AG10803 (cell line): ENCODE results near the gene GRID2.

Source experiments
- DNase-seq: peaks from one replicate; pipeline ENCODE4 v3.0.0; 2010; ENCODE audit warnings: low read depth
- H3K4me3 ChIP-seq: 2 replicates; pipeline ENCODE4 v1.5.1; 2011; ENCODE audit warnings: mild to moderate bottlenecking, low read length, control low read depth
- CTCF ChIP-seq: conservative IDR thresholded peaks from 2 replicates; pipeline ENCODE4 v1.5.1; 2011; ENCODE audit warnings: mild to moderate bottlenecking, low read length, control low read depth, inconsistent platforms

GRID2 gene

DNA sequence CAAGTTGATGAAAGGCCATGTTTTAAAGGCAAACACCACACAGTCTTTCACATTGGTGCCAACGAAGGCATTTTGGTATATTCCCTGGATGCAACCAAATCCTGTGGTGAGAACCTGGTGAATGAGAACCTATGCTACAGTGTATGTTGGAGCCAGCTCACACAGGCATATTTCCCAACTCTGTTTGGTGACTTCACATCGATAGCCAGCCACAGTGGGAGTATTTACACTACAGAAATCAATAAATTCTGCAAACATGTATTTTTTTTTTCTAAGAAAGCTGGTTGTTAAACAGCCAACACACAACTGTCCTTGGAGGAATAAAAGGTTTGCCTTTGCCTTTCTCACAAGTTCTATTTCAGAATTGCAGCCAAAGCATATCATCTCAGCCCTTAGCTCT, 691.0 kb downstream of the GRID2 start:
- no peak for DNase-seq
- H3K4me3 ChIP-seq, result no peak overlapping the region
- no peak for TF ChIP-seq CTCF

- DNase-seq, result no peak
- TF ChIP-seq CTCF, result no peak
- H3K4me3 ChIP-seq, result no peak overlapping the region
These were observed 692.8 kb downstream of the GRID2 start for GRCh38 chr4:92996533-92996932.

DNA sequence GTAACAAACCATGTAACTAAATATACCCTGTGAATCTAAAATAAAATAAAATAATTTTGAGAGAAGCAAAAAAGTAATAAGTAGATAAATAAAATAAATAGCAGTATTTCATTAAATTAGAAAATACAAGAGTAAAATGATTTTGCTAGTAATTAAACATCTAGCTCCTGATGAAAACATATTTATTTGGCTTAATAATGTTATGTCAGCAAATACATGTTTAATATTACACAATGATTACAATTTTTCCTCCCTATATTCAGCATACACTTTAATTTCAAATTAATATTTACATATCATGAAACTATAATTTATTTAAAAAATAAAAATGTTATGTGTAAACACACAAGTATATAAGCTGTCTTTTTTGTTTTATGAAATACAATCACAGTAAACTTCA, 697.1 kb downstream of the GRID2 start:
- TF ChIP-seq CTCF, result no peak
- no peak overlapping the region for H3K4me3 ChIP-seq
- no peak for DNase-seq

DNA sequence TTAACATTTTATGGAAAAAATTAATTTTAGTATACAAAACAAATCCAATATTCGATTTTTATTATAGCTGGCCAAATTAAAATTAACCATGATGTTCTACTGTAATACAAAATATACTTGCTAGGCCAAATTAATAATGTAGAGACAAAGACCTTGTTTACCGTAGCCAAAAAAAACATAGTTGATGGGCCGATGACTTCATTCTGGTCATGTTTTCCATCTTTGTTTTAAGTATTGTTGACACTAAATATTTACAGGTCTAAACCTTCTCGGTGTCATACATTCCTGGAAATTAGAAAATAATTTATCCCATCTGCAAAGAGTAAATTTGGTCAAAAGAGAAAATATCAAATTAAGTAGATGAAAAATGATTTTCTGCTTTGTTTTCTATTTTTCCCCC, 698.5 kb downstream of the GRID2 start:
- no peak for TF ChIP-seq CTCF
- H3K4me3 ChIP-seq, result no peak overlapping the region
- DNase-seq, result no peak

DNA sequence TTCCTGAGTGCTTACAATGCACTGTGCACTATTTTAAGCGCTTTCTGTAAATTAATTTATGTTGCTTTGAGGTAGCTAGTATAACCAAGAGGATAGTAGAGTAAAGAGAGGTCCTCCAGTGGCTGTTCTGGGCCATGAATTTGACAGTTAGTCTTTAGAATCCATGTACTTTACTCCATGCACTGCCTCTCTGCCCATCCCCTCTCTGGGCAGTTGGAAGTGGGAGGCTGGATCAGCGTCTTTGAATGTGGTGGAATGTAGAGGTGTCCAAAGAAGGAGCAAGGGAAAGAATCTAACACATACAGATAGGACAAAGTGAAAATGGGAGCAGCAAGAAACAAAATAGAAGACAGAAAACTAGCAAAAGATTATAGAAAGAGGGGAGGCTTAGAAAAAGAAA, 712.6 kb downstream of the GRID2 start:
- TF ChIP-seq CTCF, result no peak
- no peak overlapping the region for H3K4me3 ChIP-seq
- DNase-seq, result no peak

DNA sequence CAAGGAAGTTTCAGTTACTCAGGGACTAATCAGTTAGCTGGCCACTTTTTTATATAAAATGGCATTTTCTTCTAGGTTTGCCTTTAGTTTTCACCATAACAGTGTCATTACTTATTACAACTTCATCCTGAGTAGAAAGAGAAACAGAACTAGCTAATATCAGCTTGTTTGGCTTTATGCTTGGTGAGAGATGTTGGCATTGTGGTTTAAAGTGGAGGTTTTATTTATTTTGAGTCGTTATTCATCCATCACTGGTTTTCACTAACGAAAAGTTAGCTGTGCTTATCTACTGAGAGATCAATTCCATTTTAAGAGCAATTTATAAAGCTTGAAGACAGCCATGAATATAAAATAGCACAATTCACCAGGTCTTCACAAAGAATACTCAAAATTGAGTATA, 714.5 kb downstream of the GRID2 start:
- no peak for DNase-seq
- H3K4me3 ChIP-seq, result no peak overlapping the region
- no peak for TF ChIP-seq CTCF

DNA sequence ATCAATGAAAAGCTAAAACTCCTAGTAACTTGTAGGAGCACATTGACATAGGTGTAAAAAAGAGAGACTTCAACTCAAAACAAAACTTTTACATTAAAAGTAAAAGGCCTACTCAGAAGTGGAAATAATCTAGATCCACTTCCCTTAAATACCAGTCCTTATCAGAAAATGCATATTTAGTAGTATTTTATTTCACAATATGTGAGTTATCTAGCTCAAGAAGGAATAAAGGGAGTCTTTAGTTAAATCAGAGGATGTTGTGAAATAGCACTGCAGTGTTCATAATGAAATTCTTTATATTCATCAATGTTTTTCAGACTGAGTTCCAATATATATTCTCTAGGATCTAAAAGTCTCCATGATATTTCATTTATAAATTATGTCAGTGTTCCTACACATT, 715.0 kb downstream of the GRID2 start:
- DNase-seq, result no peak
- no peak overlapping the region for H3K4me3 ChIP-seq

More for the DNA sequence above, 715.0 kb downstream of the GRID2 start:
- TF ChIP-seq CTCF, result no peak
